Measurements from ENCODE around the gene SHB. TPM values are rescaled to one million over a fixed set of nuclear protein-coding genes. Genes with fewer than 3 reads are reported as not detected.

SHB gene
- total and polyA plus RNA-seq, 2 of the 8 experiments (the other 6 are each of a cell fraction or from before 2014, with no cell fraction given), result 4.1 to 12.6 TPM

DNA sequence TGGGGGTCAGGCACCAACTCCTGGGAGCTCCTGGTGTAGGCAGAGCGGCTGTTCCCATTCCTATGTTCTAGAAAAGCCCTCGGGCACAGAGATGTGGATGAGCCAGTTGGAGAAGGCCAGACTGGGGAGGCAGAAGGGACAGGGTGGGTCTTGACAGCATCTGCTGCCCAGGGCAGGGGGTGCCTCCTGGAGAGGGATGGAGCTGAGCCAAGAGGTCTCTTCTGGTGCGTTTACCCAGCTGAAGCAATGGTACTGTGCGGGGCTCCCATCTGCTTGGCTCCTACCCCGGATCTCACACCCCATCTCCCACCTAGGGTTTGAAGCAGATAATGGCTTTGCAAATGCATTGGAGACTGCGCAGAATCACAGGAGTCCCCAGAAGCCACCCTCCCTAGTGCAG, 41.3 kb downstream of the SHB start:
- Histone ChIP-seq H4K91ac (replicated peaks; ENCODE audit: insufficient read length, low read length) (no peak overlapping the region), H2BK5ac (ENCODE audit: low read depth, low read length) (no peak overlapping the region), H3K4me3 (ENCODE audit: extremely low read depth in 1 of 4, insufficient read depth in 2 of 4, low read depth in 3 of 4, low read length in 4 of 4) (no peak overlapping the region), H2BK20ac (ENCODE audit: low read length) (no peak overlapping the region), H4K20me1 (replicated peaks in 1 of 2; ENCODE audit: control insufficient read depth in 1 of 2, insufficient read depth in 2 of 2, low read length in 2 of 2) (peaks cover 0 to 2% of the 10 kb centered on the region in 2 experiments), H4K5ac (ENCODE audit: insufficient read length, low read depth, low read length) (no peak overlapping the region), H2BK12ac (ENCODE audit: low read depth, low read length) (0 out of 2 replicates have a peak overlapping the region, but pooled peaks have one; percentile 20), H3K14ac (ENCODE audit: insufficient read length) (no peak overlapping the region), H3K9ac (replicated peaks in 1 of 4; ENCODE audit: extremely low read depth in 1 of 4, low read depth in 3 of 4, low read length in 3 of 4) (no peak overlapping the region), H2BK15ac (ENCODE audit: low read length) (0 out of 2 replicates have a peak overlapping the region, but pooled peaks have one; percentile 25), H2AFZ (ENCODE audit: low read length) (no peak overlapping the region), H2BK120ac (replicated peaks; ENCODE audit: low read depth, low read length) (no peak overlapping the region), H3K36me3 (ENCODE audit: control insufficient read depth in 2 of 4, insufficient read depth in 4 of 4, low read length in 3 of 4) (no peaks in the 10 kb centered on the region), H3K9me3 (ENCODE audit: insufficient read depth in 2 of 2, low read depth in 1 of 2, low read length in 1 of 2) (no peaks in the 10 kb centered on the region), H3K4ac (replicated peaks; ENCODE audit: insufficient read length, low read depth, low read length) (no peak overlapping the region), H3K23me2 (ENCODE audit: low read depth, low read length) (no peaks in the 10 kb centered on the region), H3K4me1 (replicated peaks in 1 of 4; ENCODE audit: control insufficient read depth in 3 of 4, insufficient read depth in 4 of 4, low read length in 3 of 4) (peaks cover 34 to 47% (median 39%) of the 10 kb centered on the region in 4 experiments), H4K8ac (ENCODE audit: extremely low read depth, insufficient read depth, low read length) (no peak overlapping the region), H2AK5ac (ENCODE audit: low read depth, low read length) (peak overlapping the region; percentile 99; the same call in 1 of the 2 replicates), H3K18ac (ENCODE audit: extremely low read depth, low read length) (no peak overlapping the region), H3K27ac (ENCODE audit: low read depth, low read length) (no peak overlapping the region), H3K4me2 (ENCODE audit: insufficient read depth in 1 of 2, low read depth in 2 of 2, low read length in 2 of 2) (no peak overlapping the region), H3K79me2 (ENCODE audit: control insufficient read depth in 1 of 2, insufficient read depth in 2 of 2, low read length in 2 of 2) (peaks cover 0 to 29% of the 10 kb centered on the region in 2 experiments; a peak in 1 of 4 replicates), H3K56ac (replicated peaks; ENCODE audit: insufficient read length, low read depth, low read length) (no peak overlapping the region), H3K79me1 (ENCODE audit: low read depth, low read length) (peaks cover 19% of the 10 kb centered on the region), H3K27me3 (replicated peaks in 1 of 4; ENCODE audit: control insufficient read depth in 3 of 4, extremely low read depth in 1 of 4, insufficient read depth in 3 of 4, low read length in 3 of 4) (no peaks in the 10 kb centered on the region), H3K23ac (ENCODE audit: insufficient read length) (no peak overlapping the region)
- FAIRE-seq, result no peak
- 89% methylated on average over 6 of the region's 6 CpGs; no CpG with 5 or more reads in 1 of the 2 experiments for WGBS, 2 experiments (ENCODE audit: extremely low coverage in 1 of 2, insufficient coverage in 1 of 2, insufficient read length in 1 of 2, insufficient replicate concordance in 2 of 2, low coverage in 1 of 2, low lambda C conversion rate in 2 of 2, missing lambda C conversion rate in 1 of 2)
- POLR2A ChIA-PET (ENCODE audit: partially characterized antibody), result interaction anchor here (1.1 to 3.6 kb wide), 2 partner anchors 10 to 11 kb away, joined by 4 to 22 read pairs; no protein-coding TSS in a partner anchor
- DNase-seq (ENCODE audit: low read depth in 1 of 2, low spot score in 2 of 2), result no peak
- CTCF ChIA-PET (ENCODE audit: partially characterized antibody), result interaction anchor here (0.9 to 5.5 kb wide), 9 partner anchors 8 to 236 kb away, joined by 3 to 43 read pairs (median 9); no protein-coding TSS in a partner anchor
- TF ChIP-seq HDAC6 (IDR thresholded peaks at IDR 0.05; ENCODE audit: low read depth, low read length) (no peak), JUN (IDR thresholded peaks at IDR 0.05; ENCODE audit: low read depth, low read length) (no peak), POU5F1 (IDR thresholded peaks at IDR 0.05; ENCODE audit: low read depth, low read length) (no peak), PHF8 (conservative IDR thresholded peaks at IDR 0.05; ENCODE audit: low read depth, low read length) (no peak), ASH2L (IDR thresholded peaks at IDR 0.05; ENCODE audit: low read length) (no peak), TAF7 (optimal IDR thresholded peaks at IDR 0.05; ENCODE audit: borderline replicate concordance, low read depth, low read length) (no peak), CBX5 (IDR thresholded peaks at IDR 0.05; ENCODE audit: low read depth, low read length) (no peak), EZH2 (IDR thresholded peaks at IDR 0.05; ENCODE audit: low read depth, low read length, severe bottlenecking) (no peak), POLR2A (IDR thresholded peaks at IDR 0.05; ENCODE audit: control extremely low read depth in 1 of 2, low read depth in 2 of 2, low read length in 2 of 2) (no peak)
- TF ChIP-seq, protein P1, sequence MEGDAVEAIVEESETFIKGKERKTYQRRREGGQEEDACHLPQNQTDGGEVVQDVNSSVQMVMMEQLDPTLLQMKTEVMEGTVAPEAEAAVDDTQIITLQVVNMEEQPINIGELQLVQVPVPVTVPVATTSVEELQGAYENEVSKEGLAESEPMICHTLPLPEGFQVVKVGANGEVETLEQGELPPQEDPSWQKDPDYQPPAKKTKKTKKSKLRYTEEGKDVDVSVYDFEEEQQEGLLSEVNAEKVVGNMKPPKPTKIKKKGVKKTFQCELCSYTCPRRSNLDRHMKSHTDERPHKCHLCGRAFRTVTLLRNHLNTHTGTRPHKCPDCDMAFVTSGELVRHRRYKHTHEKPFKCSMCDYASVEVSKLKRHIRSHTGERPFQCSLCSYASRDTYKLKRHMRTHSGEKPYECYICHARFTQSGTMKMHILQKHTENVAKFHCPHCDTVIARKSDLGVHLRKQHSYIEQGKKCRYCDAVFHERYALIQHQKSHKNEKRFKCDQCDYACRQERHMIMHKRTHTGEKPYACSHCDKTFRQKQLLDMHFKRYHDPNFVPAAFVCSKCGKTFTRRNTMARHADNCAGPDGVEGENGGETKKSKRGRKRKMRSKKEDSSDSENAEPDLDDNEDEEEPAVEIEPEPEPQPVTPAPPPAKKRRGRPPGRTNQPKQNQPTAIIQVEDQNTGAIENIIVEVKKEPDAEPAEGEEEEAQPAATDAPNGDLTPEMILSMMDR (IDR thresholded peaks at IDR 0.05; ENCODE audit: control extremely low read depth in 1 of 3, insufficient read depth in 1 of 3, low read depth in 1 of 3, low read length in 3 of 3), result no peak
- TF ChIP-seq, protein P2, sequence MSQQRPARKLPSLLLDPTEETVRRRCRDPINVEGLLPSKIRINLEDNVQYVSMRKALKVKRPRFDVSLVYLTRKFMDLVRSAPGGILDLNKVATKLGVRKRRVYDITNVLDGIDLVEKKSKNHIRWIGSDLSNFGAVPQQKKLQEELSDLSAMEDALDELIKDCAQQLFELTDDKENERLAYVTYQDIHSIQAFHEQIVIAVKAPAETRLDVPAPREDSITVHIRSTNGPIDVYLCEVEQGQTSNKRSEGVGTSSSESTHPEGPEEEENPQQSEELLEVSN (IDR thresholded peaks at IDR 0.05), result no peak
